ENCODE results near the gene RHBDF1. TPM values are rescaled to one million over a fixed set of nuclear protein-coding genes. Genes with fewer than 3 reads are reported as not detected.

RHBDF1 gene
- total RNA-seq, 3 donors from 2014 or later (not counting 1 experiment from before 2014, with no cell fraction given): 0.26 to 1.1 (median 0.78) TPM

- ATAC-seq (no peak), DNase-seq (no peak)
- Mint-ChIP-seq H3K36me3 (peaks cover 8% of the 10 kb centered on the region), H3K4me3 (no peak overlapping the region), H3K27ac (no peak overlapping the region), H3K9me3 (no peaks in the 10 kb centered on the region), H3K27me3 (ENCODE audit: low read depth in 2 of 2) (no peaks in the 10 kb centered on the region), H3K4me1 (peaks cover 12 to 25% of the 10 kb centered on the region in 2 donors)
- no peak for TF ChIP-seq CTCF (IDR thresholded peaks at IDR 0.05)
- Histone ChIP-seq H3K4me3 (ENCODE audit: low read length) (no peak overlapping the region), H3K36me3 (ENCODE audit: control insufficient read depth, insufficient read depth, low read length) (peaks cover 35% of the 10 kb centered on the region), H3K27me3 (ENCODE audit: control insufficient read depth, insufficient read depth, low read length) (no peaks in the 10 kb centered on the region), H3K9me3 (ENCODE audit: control insufficient read depth, insufficient read depth, low read length) (no peaks in the 10 kb centered on the region), H3K27ac (ENCODE audit: low read length) (no peak overlapping the region), H3K4me1 (ENCODE audit: control insufficient read depth, insufficient read depth, low read length) (peaks cover 8% of the 10 kb centered on the region)
- intact Hi-C loops (cut with micrococcal nuclease): no loop called here
- 98% methylated on average over 7 of the region's 8 CpGs for WGBS (ENCODE audit: insufficient coverage)
Measured at GRCh38 chr16:44655-45054, 27.8 kb downstream of the RHBDF1 start.

DNA sequence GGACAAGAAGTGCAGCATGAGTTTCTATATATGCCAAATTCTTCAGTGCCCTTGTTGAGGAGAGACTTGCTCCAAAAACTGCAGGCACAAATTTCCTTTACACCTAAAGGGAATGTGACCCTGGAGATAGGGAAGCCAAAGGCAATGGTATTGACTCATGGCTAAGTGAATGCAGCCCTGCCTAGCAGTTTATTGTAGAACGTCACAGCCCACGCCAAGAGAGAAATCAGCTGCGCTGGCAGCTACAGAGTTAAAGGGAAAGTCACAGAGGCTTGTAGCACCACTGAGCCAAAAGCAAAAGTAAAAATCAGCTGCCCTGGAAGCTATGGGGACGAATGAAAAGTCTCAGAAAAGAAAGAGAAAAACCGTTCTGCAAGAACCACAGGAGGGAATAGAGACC lies 29.1 kb downstream of the RHBDF1 start:
- TF ChIP-seq CTCF (IDR thresholded peaks at IDR 0.05): no peak
- ATAC-seq (no peak), DNase-seq (no peak)
- H3K4me3 ChIP-seq (ENCODE audit: low read length): no peak overlapping the region
- peaks cover 8% of the 10 kb centered on the region for H3K36me3 Mint-ChIP-seq
- H3K4me3 Mint-ChIP-seq: no peak overlapping the region
- H3K9me3 ChIP-seq (ENCODE audit: control insufficient read depth, insufficient read depth, low read length): no peaks in the 10 kb centered on the region
- peaks cover 35% of the 10 kb centered on the region for H3K36me3 ChIP-seq (ENCODE audit: control insufficient read depth, insufficient read depth, low read length)
- WGBS (ENCODE audit: insufficient coverage): 85% methylated on average over 4 of the region's 5 CpGs
- intact Hi-C loops (cut with micrococcal nuclease): no loop called here
- H3K27ac Mint-ChIP-seq: no peak overlapping the region
- peaks cover 21 to 38% of the 10 kb centered on the region in 2 donors for H3K4me1 Mint-ChIP-seq
- H3K9me3 Mint-ChIP-seq: no peaks in the 10 kb centered on the region
- peaks cover 22% of the 10 kb centered on the region for H3K4me1 ChIP-seq (ENCODE audit: control insufficient read depth, insufficient read depth, low read length)
- no peak overlapping the region for H3K27ac ChIP-seq (ENCODE audit: low read length)
- H3K27me3 Mint-ChIP-seq (ENCODE audit: low read depth in 2 of 2): no peaks in the 10 kb centered on the region
- no peaks in the 10 kb centered on the region for H3K27me3 ChIP-seq (ENCODE audit: control insufficient read depth, insufficient read depth, low read length)

GRCh38 chr16:42691-43090 lies 29.7 kb downstream of the RHBDF1 start:
- peak overlapping the region in 1 of 2 donors; percentile 59 for H3K27ac Mint-ChIP-seq
- Histone ChIP-seq H3K36me3 (ENCODE audit: control insufficient read depth, insufficient read depth, low read length) (peaks cover 35% of the 10 kb centered on the region), H3K27ac (ENCODE audit: low read length) (no peak overlapping the region), H3K27me3 (ENCODE audit: control insufficient read depth, insufficient read depth, low read length) (no peaks in the 10 kb centered on the region), H3K9me3 (ENCODE audit: control insufficient read depth, insufficient read depth, low read length) (no peaks in the 10 kb centered on the region), H3K4me3 (ENCODE audit: low read length) (no peak overlapping the region), H3K4me1 (ENCODE audit: control insufficient read depth, insufficient read depth, low read length) (peaks cover 28% of the 10 kb centered on the region)
- no peak overlapping the region for H3K4me3 Mint-ChIP-seq
- peaks cover 21 to 42% of the 10 kb centered on the region in 2 donors for H3K4me1 Mint-ChIP-seq
- no peak for ATAC-seq
- no peaks in the 10 kb centered on the region for H3K27me3 Mint-ChIP-seq (ENCODE audit: low read depth in 2 of 2)
- TF ChIP-seq CTCF (IDR thresholded peaks at IDR 0.05): no peak
- peaks cover 8% of the 10 kb centered on the region for H3K36me3 Mint-ChIP-seq
- no peak for DNase-seq
- intact Hi-C loops (cut with micrococcal nuclease): no loop called here
- WGBS (ENCODE audit: insufficient coverage): 92% methylated on average over 4 of the region's 4 CpGs
- no peaks in the 10 kb centered on the region for H3K9me3 Mint-ChIP-seq

GRCh38 chr16:42069-42457 lies 30.4 kb downstream of the RHBDF1 start:
- peaks cover 32% of the 10 kb centered on the region for H3K36me3 ChIP-seq (ENCODE audit: control insufficient read depth, insufficient read depth, low read length)
- DNase-seq: no peak

More at GRCh38 chr16:42069-42457, 30.4 kb downstream of the RHBDF1 start:
- peak overlapping the region in 1 of 2 donors; percentile 59 for H3K27ac Mint-ChIP-seq
- no peak for TF ChIP-seq CTCF (IDR thresholded peaks at IDR 0.05)
- no peak overlapping the region for H3K4me3 ChIP-seq (ENCODE audit: low read length)
- 88% methylated on average over 11 of the region's 11 CpGs for WGBS (ENCODE audit: insufficient coverage)
- H3K27ac ChIP-seq (ENCODE audit: low read length): no peak overlapping the region
- H3K4me1 Mint-ChIP-seq: peaks cover 21 to 42% of the 10 kb centered on the region in 2 donors
- H3K9me3 Mint-ChIP-seq: no peaks in the 10 kb centered on the region
- no peak for ATAC-seq
- H3K9me3 ChIP-seq (ENCODE audit: control insufficient read depth, insufficient read depth, low read length): no peaks in the 10 kb centered on the region
- H3K27me3 ChIP-seq (ENCODE audit: control insufficient read depth, insufficient read depth, low read length): no peaks in the 10 kb centered on the region
- intact Hi-C loops (cut with micrococcal nuclease): no loop called here
- no peaks in the 10 kb centered on the region for H3K27me3 Mint-ChIP-seq (ENCODE audit: low read depth in 2 of 2)
- no peak overlapping the region for H3K4me3 Mint-ChIP-seq
- peaks cover 8% of the 10 kb centered on the region for H3K36me3 Mint-ChIP-seq
- H3K4me1 ChIP-seq (ENCODE audit: control insufficient read depth, insufficient read depth, low read length): peaks cover 32% of the 10 kb centered on the region
